Ureter (tissue), 1 donor: Measurements from ENCODE around the gene FRAT1. TPM values are rescaled to one million over a fixed set of nuclear protein-coding genes. Genes with fewer than 3 reads are reported as not detected.

Experiments
- DNase-seq: peaks from one replicate; pipeline ENCODE4 v3.0.0-alpha.2; 2020; ENCODE audit warnings: low spot score
- total RNA-seq: library from RNA; stranded (reverse); gene quantifications from one replicate; pipeline ENCODE4 v1.2.4, GENCODE V29; 2023
- donor health status: DM: yes; HTN: yes; CAD: no.

Gene FRAT1
- total RNA-seq, 1 donor from 2014 or later, result 2.9 TPM

GRCh38 chr10:97307866-97308780, 10.9 kb upstream of the FRAT1 start:
- DNase-seq, result no peak

GRCh38 chr10:97311111-97311626, 7.9 kb upstream of the FRAT1 start:
- DNase-seq, result no peak

GRCh38 chr10:97312897-97313296, 6.2 kb upstream of the FRAT1 start:
- no peak for DNase-seq

GRCh38 chr10:97314671-97315070, 4.4 kb upstream of the FRAT1 start:
- DNase-seq, result no peak

GRCh38 chr10:97319671-97320479, 804 bp downstream of the FRAT1 start:
- peak; percentile 54 for DNase-seq

GRCh38 chr10:97320480-97321031, 1.5 kb downstream of the FRAT1 start:
- peak; percentile 48 for DNase-seq

- peak; percentile 44 for DNase-seq
Measured at GRCh38 chr10:97321032-97321803, 2.1 kb downstream of the FRAT1 start.

GRCh38 chr10:97321804-97322190, 2.7 kb downstream of the FRAT1 start:
- DNase-seq, result no peak

GRCh38 chr10:97323501-97323900, 4.4 kb downstream of the FRAT1 start:
- DNase-seq, result no peak

GRCh38 chr10:97325754-97326153, 6.7 kb downstream of the FRAT1 start:
- no peak for DNase-seq

GRCh38 chr10:97327348-97328294, 8.6 kb downstream of the FRAT1 start:
- no peak for DNase-seq

GRCh38 chr10:97328646-97329453, 9.8 kb downstream of the FRAT1 start:
- no peak for DNase-seq

- no peak for DNase-seq
Measured at GRCh38 chr10:97329766-97330165, 10.7 kb downstream of the FRAT1 start.

- no peak for DNase-seq
Measured at GRCh38 chr10:97331153-97331703, 12.2 kb downstream of the FRAT1 start.

GRCh38 chr10:97332591-97333350, 13.7 kb downstream of the FRAT1 start:
- peak; percentile 62 for DNase-seq

- DNase-seq, result no peak
Measured at GRCh38 chr10:97333351-97333600, 14.2 kb downstream of the FRAT1 start.

- peak; percentile 50 for DNase-seq
Measured at GRCh38 chr10:97333601-97334369, 14.7 kb downstream of the FRAT1 start.
